HG03558 (cell line): Measurements from ENCODE around the gene DIO1.
"Not testable (repeated sequence)": the region's sequence is repeated elsewhere in the genome, so short reads cannot be mapped to it uniquely, and the experiment has no call there.

ENCODE experiments used
- ATAC-seq: cut with Tn5 transposase; IDR thresholded peaks from one replicate; pipeline ENCODE4 v1.9.1; 2021; ENCODE audit warnings: moderate number of reproducible peaks; ENCODE audit not compliant: unreplicated experiment; ENCODE audit errors: extremely low read depth

The DIO1 gene

DNA sequence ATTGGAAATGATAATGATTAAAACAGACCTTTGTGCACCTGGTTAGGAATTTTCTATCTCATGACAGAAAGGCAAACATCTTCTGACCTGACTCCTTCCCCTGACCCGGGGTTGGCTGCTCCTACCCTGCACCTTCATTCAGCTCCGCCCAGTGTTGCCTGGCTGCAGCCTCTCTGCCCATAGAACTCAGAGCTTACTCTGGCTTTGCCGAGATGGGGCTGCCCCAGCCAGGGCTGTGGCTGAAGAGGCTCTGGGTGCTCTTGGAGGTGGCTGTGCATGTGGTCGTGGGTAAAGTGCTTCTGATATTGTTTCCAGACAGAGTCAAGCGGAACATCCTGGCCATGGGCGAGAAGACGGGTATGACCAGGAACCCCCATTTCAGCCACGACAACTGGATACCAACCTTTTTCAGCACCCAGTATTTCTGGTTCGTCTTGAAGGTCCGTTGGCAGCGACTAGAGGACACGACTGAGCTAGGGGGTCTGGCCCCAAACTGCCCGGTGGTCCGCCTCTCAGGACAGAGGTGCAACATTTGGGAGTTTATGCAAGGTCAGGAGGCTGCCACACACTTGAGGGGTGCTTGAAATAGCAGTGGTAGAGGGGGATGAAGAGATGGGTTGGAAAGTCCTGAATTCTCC is at the start of gene DIO1:
DIO1 (plus strand) TSS at position 189 of the 638 bp plus-strand sequence; CDS start at position 213, 24 bp downstream.
- no peak for ATAC-seq

GRCh38 chr1:53847980-53848379 is 46.0 kb upstream of the DIO1 start:
- ATAC-seq = no peak

GRCh38 chr1:53850082-53850673 is 43.8 kb upstream of the DIO1 start:
- no peak for ATAC-seq

GRCh38 chr1:53851571-53852285 is 42.3 kb upstream of the DIO1 start:
- no peak for ATAC-seq

- ATAC-seq = no peak
These were observed 33.0 kb upstream of the DIO1 start for GRCh38 chr1:53860967-53861411.

- no peak for ATAC-seq
These were observed 31.5 kb upstream of the DIO1 start for GRCh38 chr1:53862507-53862906.

GRCh38 chr1:53868565-53868964 is 25.4 kb upstream of the DIO1 start:
- no peak for ATAC-seq

DNA sequence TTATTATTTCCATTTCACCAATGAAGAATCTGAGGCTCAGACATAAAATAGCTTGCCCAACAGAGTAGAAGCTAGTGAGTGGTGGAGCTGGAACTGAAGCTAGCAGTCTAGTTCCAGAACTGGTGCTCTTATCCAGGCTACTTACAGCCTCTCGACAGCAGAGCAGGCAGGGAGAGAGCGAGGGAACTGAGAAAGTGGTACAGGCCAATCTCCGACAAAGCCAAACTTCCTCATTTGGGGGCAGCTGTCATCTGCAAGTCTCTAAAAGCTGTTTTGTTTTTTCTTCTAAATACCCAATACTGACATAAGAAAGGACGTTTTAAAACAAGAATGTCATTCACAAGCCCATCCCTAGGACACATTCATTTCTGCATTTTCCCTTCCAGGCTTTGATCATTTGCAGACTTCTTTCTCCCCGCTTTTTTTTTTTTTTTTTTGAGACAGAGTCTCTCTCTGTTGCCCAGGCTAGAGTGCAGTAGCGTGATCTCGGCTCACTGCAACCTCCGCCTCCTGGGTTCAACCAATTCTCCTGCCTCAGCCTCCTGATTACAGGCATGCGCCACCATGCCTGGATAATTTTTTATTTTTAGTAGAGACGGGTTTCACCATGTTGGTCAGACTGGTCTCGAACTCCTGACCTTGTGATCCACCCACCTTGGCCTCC is 24.4 kb upstream of the DIO1 start:
- no peak for ATAC-seq

GRCh38 chr1:53871221-53871620 is 22.8 kb upstream of the DIO1 start:
- ATAC-seq = no peak

GRCh38 chr1:53871773-53872484 is 22.1 kb upstream of the DIO1 start:
- ATAC-seq = no peak

DNA sequence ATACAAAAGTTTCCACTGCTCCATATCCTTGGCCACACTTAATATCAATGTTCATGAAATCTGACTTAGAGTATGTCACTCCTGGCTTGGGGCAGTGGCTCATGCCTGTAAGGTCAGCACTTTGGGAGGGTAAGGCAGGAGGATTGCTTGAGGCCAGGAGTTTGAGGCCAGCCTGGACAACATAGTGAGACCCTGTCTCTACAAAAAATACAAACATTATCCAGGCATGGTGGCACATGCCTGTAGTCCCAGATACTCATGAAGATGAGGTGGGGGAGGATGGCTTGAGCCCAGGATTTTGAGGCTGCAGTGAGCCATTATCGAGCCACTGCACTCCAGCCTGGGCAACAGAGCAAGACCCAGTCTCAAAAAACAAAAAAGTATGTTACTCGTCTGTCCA is 18.8 kb upstream of the DIO1 start:
- ATAC-seq = not testable (repeated sequence)

GRCh38 chr1:53878492-53879105 is 15.4 kb upstream of the DIO1 start:
- no peak for ATAC-seq

GRCh38 chr1:53881853-53882252 is 12.1 kb upstream of the DIO1 start:
- ATAC-seq = not testable (repeated sequence)

GRCh38 chr1:53883600-53883999 is 10.4 kb upstream of the DIO1 start:
- ATAC-seq = not testable (repeated sequence)

- ATAC-seq = no peak
These were observed 5.3 kb upstream of the DIO1 start for GRCh38 chr1:53888681-53889080.

DNA sequence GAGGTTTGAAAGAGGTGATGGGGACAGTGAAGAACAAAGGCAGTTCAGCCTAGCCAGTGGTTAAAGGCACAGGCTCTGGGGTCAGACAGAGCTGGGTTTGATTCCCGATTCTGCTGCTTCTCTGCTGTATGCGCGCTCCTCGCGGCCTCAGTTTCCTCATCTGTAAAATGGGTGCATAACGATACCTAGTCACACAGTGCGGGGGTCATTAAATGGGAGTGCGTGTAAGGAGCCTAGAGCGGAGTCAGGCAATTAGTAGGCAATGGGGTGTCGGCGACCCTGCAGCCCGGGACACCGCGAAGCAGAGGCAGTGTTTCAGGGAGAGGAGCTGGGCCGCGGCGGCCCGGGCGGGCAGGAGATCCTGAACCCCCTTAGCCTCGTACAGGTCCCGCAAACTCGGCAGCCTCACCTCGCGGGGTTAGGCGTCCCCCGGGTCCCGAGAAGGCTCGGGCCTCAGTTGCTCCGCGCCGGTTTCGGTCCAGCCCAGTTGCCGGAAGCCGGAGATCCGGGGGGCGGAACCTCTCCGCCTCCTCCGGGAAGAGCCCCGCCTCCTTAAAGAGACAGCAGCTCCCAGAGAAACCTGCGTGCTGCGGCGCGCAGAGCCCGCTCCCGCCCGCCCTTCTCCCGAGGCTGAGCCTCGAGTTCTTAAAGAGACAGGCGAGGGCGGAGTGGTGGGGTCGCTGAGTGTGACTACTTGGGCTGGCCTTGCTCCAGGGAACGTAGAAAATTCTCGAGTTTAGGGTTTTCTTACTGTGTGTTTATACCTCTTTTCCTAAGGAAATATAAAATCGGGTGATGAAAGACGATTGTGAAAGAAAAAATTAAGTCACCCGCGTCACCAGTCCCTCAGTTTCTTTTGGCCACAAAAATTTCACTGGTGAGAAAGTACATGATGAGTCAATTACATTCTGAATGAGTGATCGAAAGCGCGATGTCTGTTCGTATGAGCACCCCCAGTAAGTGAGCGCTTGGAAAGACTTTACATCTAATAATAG is 4.4 kb upstream of the DIO1 start, which contains the start of gene YIPF1:
YIPF1 (minus strand) TSS at position 494 of the 995 bp plus-strand sequence. CDS start 860 bp downstream, outside the sequence.
- ATAC-seq = peak; percentile 58

GRCh38 chr1:53890522-53890941 is 3.5 kb upstream of the DIO1 start:
- no peak for ATAC-seq

- ATAC-seq = no peak
These were observed 3.0 kb upstream of the DIO1 start for GRCh38 chr1:53891018-53891417.

- no peak for ATAC-seq
These were observed 2.3 kb upstream of the DIO1 start for GRCh38 chr1:53891678-53892077.
